ENCODE data around the gene ACBD7.
A peak's percentile ranks its signal among the peaks of the same experiment; 100 is the strongest.

ACBD7 gene

DNA sequence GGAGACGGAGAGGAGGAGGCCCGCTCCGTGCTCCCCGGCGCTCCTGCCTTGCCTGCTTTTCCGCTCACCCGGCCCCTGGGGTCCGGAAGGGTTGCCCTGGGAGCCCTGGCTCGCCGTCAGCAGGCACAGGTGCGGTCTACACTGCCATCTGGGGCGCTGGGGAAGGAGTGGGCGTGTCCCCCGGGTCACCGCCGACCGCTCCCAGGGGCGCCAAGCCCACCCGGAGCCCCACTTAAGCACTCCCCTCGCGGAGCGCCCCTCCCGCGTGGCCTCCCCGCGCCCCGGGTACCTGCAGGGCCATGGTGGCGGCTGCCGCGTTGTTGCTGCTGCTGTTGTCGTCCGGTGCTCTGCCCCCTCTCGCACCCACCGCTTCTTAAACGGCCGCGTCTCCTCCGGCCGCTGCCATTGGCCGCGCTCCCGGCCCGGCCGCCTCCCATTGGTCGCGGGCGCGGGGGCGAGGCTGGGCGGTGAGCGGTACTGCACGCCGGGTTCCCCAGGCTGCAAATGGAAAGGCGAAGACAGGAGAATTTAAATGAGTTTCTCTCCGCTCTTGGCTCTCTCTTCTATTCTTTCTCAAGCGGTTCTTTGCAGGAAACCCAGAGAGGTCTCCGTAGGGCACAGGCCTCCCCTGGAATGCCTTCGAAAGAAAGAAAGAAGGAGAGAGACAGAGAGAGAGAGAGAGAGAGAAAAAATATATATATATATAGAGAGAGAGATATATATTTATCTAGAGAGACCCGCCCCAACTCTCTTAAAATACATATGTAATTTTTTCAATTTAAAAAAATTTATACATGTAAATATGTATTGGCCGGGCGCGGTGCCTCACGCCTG, at the start of gene ACBD7:
ACBD7 (minus strand) TSS at position 349 of the 834 bp plus-strand sequence; CDS start at position 301, 48 bp downstream.
- TF ChIP-seq, protein P1, sequence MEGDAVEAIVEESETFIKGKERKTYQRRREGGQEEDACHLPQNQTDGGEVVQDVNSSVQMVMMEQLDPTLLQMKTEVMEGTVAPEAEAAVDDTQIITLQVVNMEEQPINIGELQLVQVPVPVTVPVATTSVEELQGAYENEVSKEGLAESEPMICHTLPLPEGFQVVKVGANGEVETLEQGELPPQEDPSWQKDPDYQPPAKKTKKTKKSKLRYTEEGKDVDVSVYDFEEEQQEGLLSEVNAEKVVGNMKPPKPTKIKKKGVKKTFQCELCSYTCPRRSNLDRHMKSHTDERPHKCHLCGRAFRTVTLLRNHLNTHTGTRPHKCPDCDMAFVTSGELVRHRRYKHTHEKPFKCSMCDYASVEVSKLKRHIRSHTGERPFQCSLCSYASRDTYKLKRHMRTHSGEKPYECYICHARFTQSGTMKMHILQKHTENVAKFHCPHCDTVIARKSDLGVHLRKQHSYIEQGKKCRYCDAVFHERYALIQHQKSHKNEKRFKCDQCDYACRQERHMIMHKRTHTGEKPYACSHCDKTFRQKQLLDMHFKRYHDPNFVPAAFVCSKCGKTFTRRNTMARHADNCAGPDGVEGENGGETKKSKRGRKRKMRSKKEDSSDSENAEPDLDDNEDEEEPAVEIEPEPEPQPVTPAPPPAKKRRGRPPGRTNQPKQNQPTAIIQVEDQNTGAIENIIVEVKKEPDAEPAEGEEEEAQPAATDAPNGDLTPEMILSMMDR (IDR thresholded peaks at IDR 0.05; ENCODE audit: extremely low read depth, insufficient read depth, missing control alignments), result peak; percentile 5
- peak; percentile 93 for DNase-seq (ENCODE audit: low spot score)
- in situ Hi-C loops (cut with MboI; ENCODE audit: low pct_unique_long_range_greater_than_20kb, low sequenced_read_pairs, unreplicated experiment), result no loop called here

DNA sequence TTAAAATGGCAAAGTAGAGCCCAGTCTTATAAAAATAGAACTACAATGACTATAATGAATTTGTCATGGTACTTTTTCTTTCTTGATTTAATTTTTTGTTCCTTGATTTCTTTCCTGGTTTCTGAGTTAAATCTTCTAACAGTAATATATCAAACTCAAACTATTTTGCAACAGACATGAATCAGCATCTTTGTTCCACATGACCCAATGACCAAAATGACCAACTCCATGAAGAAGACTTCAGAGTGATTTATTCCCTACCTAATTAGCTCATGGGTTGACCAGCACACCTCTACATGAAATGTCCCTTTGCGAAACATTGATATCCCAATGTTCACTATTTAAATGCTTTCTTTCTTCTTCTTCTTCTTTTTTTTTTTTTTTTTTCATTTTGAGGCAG, 49.1 kb upstream of the ACBD7 start:
- in situ Hi-C loops (cut with MboI; ENCODE audit: low pct_unique_long_range_greater_than_20kb, low sequenced_read_pairs, unreplicated experiment), result no loop called here
- DNase-seq (ENCODE audit: low spot score), result no peak
- TF ChIP-seq, protein P1 (IDR thresholded peaks at IDR 0.05; ENCODE audit: extremely low read depth, insufficient read depth, missing control alignments), result no peak

DNA sequence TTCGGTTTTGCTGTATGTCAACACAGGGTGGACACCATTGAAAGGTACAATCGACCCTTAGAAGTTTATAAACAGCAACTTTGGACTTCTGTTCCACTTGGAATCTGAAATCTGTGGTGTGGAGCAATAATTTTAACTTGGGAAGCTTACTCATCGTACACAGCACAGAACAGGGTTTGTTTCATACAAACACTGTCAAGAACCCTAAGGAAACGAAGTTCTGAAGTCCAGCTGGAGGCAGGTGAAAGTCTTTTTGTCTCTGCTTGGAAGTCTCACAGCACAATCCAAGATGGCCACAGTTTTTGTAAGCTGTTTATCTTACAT, 48.4 kb upstream of the ACBD7 start:
- in situ Hi-C loops (cut with MboI; ENCODE audit: low pct_unique_long_range_greater_than_20kb, low sequenced_read_pairs, unreplicated experiment), result no loop called here
- TF ChIP-seq, protein P1 (IDR thresholded peaks at IDR 0.05; ENCODE audit: extremely low read depth, insufficient read depth, missing control alignments), result no peak
- DNase-seq (ENCODE audit: low spot score), result no peak

DNA sequence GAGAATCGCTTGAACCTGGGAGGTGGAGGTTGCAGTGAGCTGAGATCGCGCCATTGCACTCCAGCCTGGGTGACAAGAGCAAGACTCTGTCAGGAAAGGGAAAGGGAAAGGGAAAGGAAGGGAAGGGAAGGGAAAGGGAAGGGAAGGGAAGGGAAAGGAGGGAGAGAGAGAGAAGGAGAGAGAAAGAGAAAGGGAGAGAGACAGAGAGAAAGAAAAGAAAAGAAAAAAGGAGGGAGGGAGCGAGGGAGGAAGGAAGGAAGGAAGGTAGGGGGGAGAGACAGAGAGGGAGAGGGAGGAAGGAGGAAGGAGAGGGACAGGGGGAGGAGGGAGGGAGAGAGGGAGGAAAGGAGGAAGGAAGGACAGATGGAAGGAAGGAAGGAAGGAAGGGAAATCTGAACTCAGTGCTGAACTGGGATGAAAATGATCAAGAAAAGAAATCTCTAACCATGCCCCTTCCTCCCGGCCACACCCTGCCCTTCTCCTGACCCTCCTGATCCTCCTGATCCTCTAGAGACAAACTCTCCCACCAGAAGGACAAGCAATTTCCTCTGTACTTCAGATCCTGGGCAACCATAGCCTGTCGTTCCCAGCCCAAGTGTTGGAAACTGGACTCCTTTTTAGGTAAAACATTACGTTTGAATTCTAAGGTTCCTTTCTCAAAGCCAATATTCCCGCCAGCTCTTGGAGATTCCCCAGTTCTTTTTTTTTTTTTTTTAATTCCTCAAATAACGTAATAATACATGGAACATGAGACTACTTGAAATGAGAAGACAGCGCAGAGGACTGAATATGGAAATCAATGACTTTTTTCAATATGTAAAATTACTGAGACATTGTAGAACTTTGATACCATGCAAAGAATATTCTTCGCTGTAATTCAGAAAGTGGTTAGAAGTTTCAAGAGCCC, 47.8 kb upstream of the ACBD7 start:
- in situ Hi-C loops (cut with MboI; ENCODE audit: low pct_unique_long_range_greater_than_20kb, low sequenced_read_pairs, unreplicated experiment), result no loop called here
- TF ChIP-seq, protein P1 (IDR thresholded peaks at IDR 0.05; ENCODE audit: extremely low read depth, insufficient read depth, missing control alignments), result no peak
- no peak for DNase-seq (ENCODE audit: low spot score)

DNA sequence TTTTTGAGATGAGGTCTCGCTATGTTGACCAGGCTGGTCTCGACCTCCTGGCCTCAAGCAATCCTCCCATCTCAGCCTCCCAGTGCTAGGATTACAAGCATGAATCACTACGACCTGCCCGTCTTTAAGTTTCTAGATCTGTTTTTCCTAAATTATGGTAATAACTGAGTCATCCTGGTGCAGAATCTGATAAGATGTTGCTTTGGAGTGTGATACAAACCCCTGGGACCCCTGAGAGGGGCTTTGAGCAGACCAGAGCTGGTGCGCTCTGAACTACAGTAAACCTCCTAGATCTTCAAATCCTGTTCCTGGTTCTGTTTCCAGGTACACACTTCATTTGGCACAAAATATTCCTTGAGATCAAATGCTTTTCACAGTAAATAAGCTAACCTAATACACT, 42.8 kb upstream of the ACBD7 start:
- TF ChIP-seq, protein P1 (IDR thresholded peaks at IDR 0.05; ENCODE audit: extremely low read depth, insufficient read depth, missing control alignments), result no peak
- in situ Hi-C loops (cut with MboI; ENCODE audit: low pct_unique_long_range_greater_than_20kb, low sequenced_read_pairs, unreplicated experiment), result no loop called here
- no peak for DNase-seq (ENCODE audit: low spot score)

DNA sequence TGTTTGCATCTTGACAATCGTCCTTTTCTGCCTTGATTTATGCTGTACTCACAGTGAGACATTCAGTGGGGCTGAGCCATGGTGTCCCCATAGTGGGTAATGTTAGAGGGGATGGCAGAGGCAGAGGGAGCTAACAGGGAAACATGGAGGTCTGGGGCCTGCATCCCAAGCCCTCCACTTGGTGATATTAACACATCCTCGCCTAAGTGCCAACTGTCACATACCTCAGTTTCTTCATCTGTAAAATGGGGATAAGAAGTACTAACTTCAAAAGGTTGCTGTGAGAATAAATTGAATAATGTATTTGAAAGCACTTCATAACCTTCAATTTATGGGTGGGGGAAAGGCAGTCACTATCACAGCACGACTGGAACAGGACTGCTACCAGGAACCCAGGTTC, 36.3 kb upstream of the ACBD7 start:
- in situ Hi-C loops (cut with MboI; ENCODE audit: low pct_unique_long_range_greater_than_20kb, low sequenced_read_pairs, unreplicated experiment), result no loop called here
- TF ChIP-seq, protein P1 (IDR thresholded peaks at IDR 0.05; ENCODE audit: extremely low read depth, insufficient read depth, missing control alignments), result no peak
- DNase-seq (ENCODE audit: low spot score), result no peak
